DND-41 (cell line): ENCODE data around the gene DYNLRB1.

Source experiments
- ATAC-seq: fragments of 200-7000 bp; cut with Tn5 transposase; 3 replicates; pipeline ENCODE4 v1.9.1; 2021; ENCODE audit warnings: low read depth; ENCODE audit not compliant: insufficient read depth
- DNase-seq: peaks from one replicate; pipeline ENCODE4 v3.0.0-alpha.2; 2020
- H2AFZ ChIP-seq: 2 replicates; pipeline ENCODE4 v1.6.0; 2012; ENCODE audit warnings: low read depth, low read length
- H3K27ac ChIP-seq: 2 replicates; pipeline ENCODE4 v1.5.1; 2012; ENCODE audit warnings: low read length, inconsistent platforms
- H3K27me3 ChIP-seq: fragments of 200-600 bp; sonication (generic); 2 replicates; pipeline ENCODE4 v1.6.0; 2012; ENCODE audit warnings: low read length, mild to moderate bottlenecking, inconsistent platforms; ENCODE audit not compliant: insufficient read depth, poor library complexity
- H3K36me3 ChIP-seq: 2 replicates; pipeline ENCODE4 v1.5.1; 2012; ENCODE audit warnings: low read length, inconsistent platforms; ENCODE audit not compliant: insufficient read depth
- H3K4me1 ChIP-seq: 2 replicates; pipeline ENCODE4 v1.5.1; 2012; ENCODE audit warnings: mild to moderate bottlenecking, low read length; ENCODE audit not compliant: insufficient read depth
- H3K4me2 ChIP-seq: 2 replicates; pipeline ENCODE4 v1.6.0; 2012; ENCODE audit warnings: mild to moderate bottlenecking, moderate library complexity, low read length, inconsistent platforms; ENCODE audit not compliant: insufficient read depth
- H3K4me3 ChIP-seq, 2 experiments: fragments of 200-600 bp in 1 of 2; shearing (Covaris generic) in 1 of 2; 2 replicates each; pipeline ENCODE4 v1.5.1; 2012 to 2016; ENCODE audit warnings: inconsistent platforms in 2 of 2, low read length in 2 of 2, mild to moderate bottlenecking in 2 of 2, low read depth in 1 of 2, moderate library complexity in 1 of 2
- H3K79me2 ChIP-seq: 2 replicates; pipeline ENCODE4 v1.6.0; 2012; ENCODE audit warnings: low read length, inconsistent platforms; ENCODE audit not compliant: insufficient read depth
- H3K9ac ChIP-seq: 2 replicates; pipeline ENCODE4 v1.6.0; 2012; ENCODE audit warnings: low read depth, mild to moderate bottlenecking, inconsistent platforms, low read length, moderate library complexity
- H3K9me3 ChIP-seq: 2 replicates; pipeline ENCODE4 v1.5.1; 2012; ENCODE audit warnings: low read length, moderate library complexity, mild to moderate bottlenecking, inconsistent platforms; ENCODE audit not compliant: insufficient read depth, severe bottlenecking
- H4K20me1 ChIP-seq: 2 replicates; pipeline ENCODE4 v1.6.0; 2012; ENCODE audit warnings: low read length; ENCODE audit not compliant: insufficient read depth
- EZH2 ChIP-seq: IDR thresholded peaks from 3 replicates; pipeline ENCODE4 v1.6.1; 2012; ENCODE audit warnings: borderline replicate concordance, low read depth, mild to moderate bottlenecking, moderate library complexity, low read length, inconsistent platforms; ENCODE audit not compliant: severe bottlenecking
- TF ChIP-seq, protein P1 (sequence below): IDR thresholded peaks from 2 replicates; pipeline ENCODE4 v1.5.1; 2012; ENCODE audit warnings: borderline replicate concordance, low read length, moderate library complexity, mild to moderate bottlenecking; ENCODE audit not compliant: poor library complexity, severe bottlenecking; ENCODE audit errors: extremely low read depth

The DYNLRB1 gene

DNA sequence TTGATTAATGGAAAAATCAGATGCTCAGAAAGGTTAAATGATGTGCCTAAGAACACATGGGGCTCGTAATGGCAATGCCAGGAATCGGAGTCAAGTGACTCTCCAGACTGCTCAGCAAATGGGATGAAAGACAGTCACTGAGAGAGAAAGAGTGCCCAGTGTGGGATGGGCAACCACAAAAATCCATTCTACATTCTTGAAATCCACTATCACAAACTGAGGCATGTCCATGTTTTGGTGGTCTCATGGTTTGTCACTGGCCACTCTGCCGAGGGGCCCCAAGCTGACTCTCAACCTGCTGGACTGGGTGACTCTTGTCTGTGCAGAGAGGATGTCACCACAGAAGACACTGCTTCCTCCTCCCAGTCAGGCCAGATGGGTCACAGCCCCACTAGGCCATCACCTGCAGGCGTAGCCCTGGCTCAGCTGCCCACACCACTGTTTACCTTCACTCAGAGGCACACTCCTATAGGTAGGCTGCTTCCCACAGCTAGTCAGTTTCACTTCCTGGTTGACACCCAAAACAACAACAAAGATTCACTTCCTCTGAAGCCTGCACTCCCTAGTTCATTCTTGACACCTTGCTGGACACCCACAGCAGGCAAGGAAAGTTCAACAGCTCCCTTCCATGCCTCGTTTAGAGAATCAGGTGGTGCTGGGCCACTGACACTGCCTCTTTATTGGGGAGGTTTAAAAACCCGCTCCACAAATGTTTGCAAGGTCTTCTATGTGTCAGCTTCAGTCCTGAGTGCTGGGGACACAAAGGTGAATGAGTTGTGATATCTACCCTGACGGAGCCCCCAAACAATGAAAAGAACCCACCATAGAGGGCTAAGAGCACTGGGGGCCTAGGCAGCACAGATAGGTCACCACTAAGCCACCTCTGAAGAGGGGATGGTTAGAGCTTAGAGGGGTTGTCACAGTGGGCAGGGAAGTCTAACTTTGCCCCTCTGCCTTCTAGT lies 64.0 kb downstream of the DYNLRB1 start:
- ATAC-seq, result peak; percentile 39; the same call in 1 of the 3 replicates

DNA sequence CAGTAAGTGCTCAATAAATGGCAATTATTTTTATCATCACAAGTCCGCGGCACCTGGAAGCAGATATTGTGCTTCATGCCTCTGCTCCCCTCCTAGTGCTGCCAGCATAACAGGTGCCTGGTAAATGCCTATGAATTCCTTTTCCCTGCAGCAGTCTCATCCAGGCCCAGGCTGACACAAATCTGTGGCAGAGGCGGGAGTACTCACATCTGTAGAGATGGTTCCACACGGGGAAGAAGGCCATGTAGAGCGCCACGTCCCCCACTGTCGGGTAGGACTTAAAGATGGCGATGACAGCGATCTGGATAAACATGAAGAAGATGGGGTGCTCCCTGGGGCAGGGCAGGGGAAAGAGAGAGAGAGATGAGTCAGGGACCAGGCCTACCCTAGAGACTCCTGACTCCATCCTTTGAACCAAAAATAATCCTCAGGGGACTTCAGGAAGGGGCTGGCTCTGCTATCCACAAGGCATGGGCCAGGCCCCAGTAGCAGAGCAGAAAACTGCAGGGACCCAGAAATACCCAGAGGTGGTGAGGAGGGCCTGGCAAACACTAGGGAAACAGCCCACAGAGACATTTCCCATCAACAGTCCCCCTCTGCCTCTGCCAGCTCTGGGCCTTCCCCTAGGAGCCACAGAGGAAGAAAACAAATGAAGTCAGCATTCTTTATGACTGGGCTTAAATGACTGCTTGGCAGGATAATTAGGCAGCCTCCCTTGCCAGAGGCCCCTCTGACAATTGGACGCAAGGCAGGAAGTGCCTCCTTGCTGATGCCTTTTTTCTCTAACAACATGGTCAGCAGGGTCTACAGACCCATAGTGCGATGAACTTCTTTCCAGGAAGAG lies 65.3 kb downstream of the DYNLRB1 start:
- ATAC-seq, result no peak

More for the DNA sequence above, 64.0 kb downstream of the DYNLRB1 start:
- DNase-seq, result no peak
- no peak overlapping the region for H3K27ac ChIP-seq
- no peaks in the 10 kb centered on the region for H4K20me1 ChIP-seq
- no peak for TF ChIP-seq EZH2
- TF ChIP-seq, protein P1, sequence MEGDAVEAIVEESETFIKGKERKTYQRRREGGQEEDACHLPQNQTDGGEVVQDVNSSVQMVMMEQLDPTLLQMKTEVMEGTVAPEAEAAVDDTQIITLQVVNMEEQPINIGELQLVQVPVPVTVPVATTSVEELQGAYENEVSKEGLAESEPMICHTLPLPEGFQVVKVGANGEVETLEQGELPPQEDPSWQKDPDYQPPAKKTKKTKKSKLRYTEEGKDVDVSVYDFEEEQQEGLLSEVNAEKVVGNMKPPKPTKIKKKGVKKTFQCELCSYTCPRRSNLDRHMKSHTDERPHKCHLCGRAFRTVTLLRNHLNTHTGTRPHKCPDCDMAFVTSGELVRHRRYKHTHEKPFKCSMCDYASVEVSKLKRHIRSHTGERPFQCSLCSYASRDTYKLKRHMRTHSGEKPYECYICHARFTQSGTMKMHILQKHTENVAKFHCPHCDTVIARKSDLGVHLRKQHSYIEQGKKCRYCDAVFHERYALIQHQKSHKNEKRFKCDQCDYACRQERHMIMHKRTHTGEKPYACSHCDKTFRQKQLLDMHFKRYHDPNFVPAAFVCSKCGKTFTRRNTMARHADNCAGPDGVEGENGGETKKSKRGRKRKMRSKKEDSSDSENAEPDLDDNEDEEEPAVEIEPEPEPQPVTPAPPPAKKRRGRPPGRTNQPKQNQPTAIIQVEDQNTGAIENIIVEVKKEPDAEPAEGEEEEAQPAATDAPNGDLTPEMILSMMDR, result no peak
- peaks cover 74% of the 10 kb centered on the region for H3K36me3 ChIP-seq
- no peak overlapping the region for H3K4me2 ChIP-seq
- H3K9me3 ChIP-seq, result no peaks in the 10 kb centered on the region
- no peak overlapping the region for H2AFZ ChIP-seq
- no peak overlapping the region for H3K9ac ChIP-seq
- no peaks in the 10 kb centered on the region for H3K4me1 ChIP-seq
- H3K79me2 ChIP-seq, result no peaks in the 10 kb centered on the region
- no peak overlapping the region for H3K4me3 ChIP-seq
- H3K27me3 ChIP-seq, result no peaks in the 10 kb centered on the region

DNA sequence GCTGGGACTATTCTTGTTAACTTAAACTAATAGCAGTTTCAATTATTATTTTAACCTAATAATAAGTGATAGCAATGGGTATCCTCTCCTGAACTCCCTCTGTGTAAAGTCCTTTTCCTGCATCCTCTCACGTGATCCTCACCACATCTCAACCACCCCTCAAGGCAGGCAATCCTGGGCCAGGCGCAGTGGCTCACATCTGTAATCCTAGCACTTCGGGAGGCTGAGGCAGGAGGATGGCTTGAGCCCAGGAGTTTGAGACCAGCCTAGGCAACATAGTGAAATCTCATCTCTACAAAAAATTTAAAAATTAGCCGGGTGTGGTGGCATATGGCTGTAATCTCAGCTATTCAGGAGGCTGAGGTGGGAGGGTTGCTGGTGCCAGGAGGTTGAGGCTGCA lies 66.0 kb downstream of the DYNLRB1 start:
- no peak overlapping the region for H3K27ac ChIP-seq
- no peak overlapping the region for H2AFZ ChIP-seq
- TF ChIP-seq EZH2, result no peak
- TF ChIP-seq, protein P1, result no peak
- DNase-seq (no peak), ATAC-seq (no peak)
- no peak overlapping the region for H3K9ac ChIP-seq
- no peaks in the 10 kb centered on the region for H4K20me1 ChIP-seq
- H3K36me3 ChIP-seq, result peaks cover 86% of the 10 kb centered on the region
- no peak overlapping the region for H3K4me3 ChIP-seq
- H3K9me3 ChIP-seq, result no peaks in the 10 kb centered on the region
- no peaks in the 10 kb centered on the region for H3K4me1 ChIP-seq
- no peak overlapping the region for H3K4me2 ChIP-seq
- H3K27me3 ChIP-seq, result no peaks in the 10 kb centered on the region
- no peaks in the 10 kb centered on the region for H3K79me2 ChIP-seq

More for the DNA sequence above, 65.3 kb downstream of the DYNLRB1 start:
- DNase-seq, result no peak
- no peaks in the 10 kb centered on the region for H3K9me3 ChIP-seq
- H2AFZ ChIP-seq, result no peak overlapping the region
- H3K4me2 ChIP-seq, result no peak overlapping the region
- no peaks in the 10 kb centered on the region for H3K79me2 ChIP-seq
- H3K27ac ChIP-seq, result no peak overlapping the region
- TF ChIP-seq EZH2, result no peak
- TF ChIP-seq, protein P1, result no peak
- no peak overlapping the region for H3K9ac ChIP-seq
- H3K27me3 ChIP-seq, result no peaks in the 10 kb centered on the region
- H3K4me1 ChIP-seq, result no peaks in the 10 kb centered on the region
- H3K4me3 ChIP-seq, result no peak overlapping the region
- peaks cover 80% of the 10 kb centered on the region for H3K36me3 ChIP-seq
- H4K20me1 ChIP-seq, result no peaks in the 10 kb centered on the region
